Left lobe of liver (tissue), 2 donors: ENCODE measurements around the gene PCLO. TPM values are rescaled to one million over a fixed set of nuclear protein-coding genes. Genes with fewer than 3 reads are reported as not detected.
"Not testable (repeated sequence)": the region's sequence is repeated elsewhere in the genome, so short reads cannot be mapped to it uniquely, and the experiment has no call there.

Source experiments
- ATAC-seq: fragments of 200-7000 bp; cut with Tn5 transposase; one replicate; pipeline ENCODE4 v1.9.1; 2020; ENCODE audit warnings: mild to moderate bottlenecking, moderate library complexity
- DNase-seq: peaks from one replicate; pipeline ENCODE4 v3.0.0-alpha.2; 2020; ENCODE audit warnings: low spot score
- total RNA-seq: library from RNA; stranded (reverse); gene quantifications from one replicate; pipeline ENCODE4 v1.2.1, GENCODE V29; 2021
- donor health status: DM: no; HTN: no; CAD: no; lungs with moderate emphysema.
- donor health status: DM: no; HTN: yes; CAD: no.

Gene PCLO
- total RNA-seq, 1 donor from 2014 or later = 0.33 TPM

GRCh38 chr7:82745117-82745516, 417.6 kb downstream of the PCLO start:
- no peak for ATAC-seq

DNA sequence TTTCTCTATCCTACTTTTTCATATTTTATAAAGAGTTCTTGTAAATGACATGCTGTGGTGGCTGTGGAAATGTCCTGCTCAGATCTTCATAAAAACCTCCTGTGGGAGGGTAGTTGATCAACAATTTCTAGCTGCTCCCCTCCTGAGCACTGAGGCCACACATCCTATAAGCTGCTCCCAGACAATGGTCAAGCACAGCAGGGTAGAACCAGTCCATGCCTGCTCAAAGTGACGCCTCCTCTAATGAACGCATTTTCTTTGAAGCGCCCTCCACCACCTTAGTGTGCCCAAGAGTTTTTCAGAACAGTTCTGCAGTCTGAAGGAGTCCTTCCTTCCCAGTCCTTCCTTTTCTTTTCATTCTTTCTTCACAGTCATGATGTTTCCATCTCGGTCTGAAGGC, 420.5 kb downstream of the PCLO start:
- no peak for DNase-seq
- ATAC-seq = no peak

More at GRCh38 chr7:82745117-82745516, 417.6 kb downstream of the PCLO start:
- no peak for DNase-seq

DNA sequence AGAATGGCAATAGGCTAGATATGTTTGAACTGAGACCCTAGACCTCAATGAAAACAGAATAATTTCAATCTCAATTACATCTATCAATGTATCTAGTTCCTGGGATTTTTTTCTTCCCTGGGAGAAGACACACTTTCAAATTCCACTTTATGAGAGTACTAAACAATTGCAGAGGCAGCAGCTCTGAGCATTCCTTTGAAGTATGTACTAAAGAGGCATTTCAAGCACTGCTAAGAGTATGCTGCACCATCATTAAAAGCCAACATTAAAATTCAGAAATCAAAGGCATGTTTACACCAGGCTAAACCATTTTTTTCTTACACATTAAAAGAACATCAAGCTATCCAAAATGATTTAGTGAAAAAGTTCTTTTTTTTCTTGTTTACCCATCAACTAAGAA, 421.2 kb downstream of the PCLO start:
- DNase-seq = no peak
- no peak for ATAC-seq

GRCh38 chr7:82740246-82740848, 422.3 kb downstream of the PCLO start:
- DNase-seq (no peak), ATAC-seq (peak; percentile 81)

DNA sequence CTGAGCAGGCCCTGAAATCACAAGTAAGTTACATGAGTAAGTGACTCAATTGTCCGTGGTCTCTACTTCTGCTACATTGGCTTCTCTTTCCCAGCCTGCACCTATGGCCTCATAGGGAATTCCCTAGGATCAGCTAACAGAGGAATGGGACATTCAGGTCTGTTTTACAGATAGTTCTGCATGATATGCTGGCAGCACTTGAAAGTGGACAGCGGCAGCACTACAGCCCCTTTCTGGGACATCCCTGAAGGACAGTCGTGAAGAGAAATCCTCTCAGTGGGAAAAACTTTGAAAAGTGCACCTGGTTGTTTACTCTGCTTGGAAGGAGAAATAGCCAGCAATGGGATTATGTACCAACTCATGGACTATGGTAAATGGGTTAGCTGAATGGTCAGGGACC, 426.1 kb downstream of the PCLO start:
- DNase-seq = no peak
- no peak for ATAC-seq

DNA sequence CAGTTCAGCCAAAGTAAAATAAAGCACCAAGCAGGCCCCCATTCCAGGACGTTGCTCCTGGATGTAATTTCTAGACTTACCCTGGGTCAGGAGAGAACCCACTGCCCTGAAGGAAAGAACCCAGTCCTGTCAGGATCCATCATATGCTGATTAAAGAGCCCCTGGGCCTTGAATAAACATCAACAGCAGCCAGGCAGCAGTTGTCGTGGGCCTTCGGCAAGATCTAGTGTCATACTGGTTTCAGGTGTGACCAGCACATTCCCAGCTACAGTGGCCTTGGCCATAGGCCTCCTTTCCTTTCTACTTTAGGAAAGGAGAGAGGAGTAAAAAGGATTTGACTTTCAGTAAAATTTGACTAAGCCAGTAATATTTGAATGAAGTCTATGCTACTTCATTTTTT, 430.0 kb downstream of the PCLO start:
- DNase-seq (no peak), ATAC-seq (no peak)

DNA sequence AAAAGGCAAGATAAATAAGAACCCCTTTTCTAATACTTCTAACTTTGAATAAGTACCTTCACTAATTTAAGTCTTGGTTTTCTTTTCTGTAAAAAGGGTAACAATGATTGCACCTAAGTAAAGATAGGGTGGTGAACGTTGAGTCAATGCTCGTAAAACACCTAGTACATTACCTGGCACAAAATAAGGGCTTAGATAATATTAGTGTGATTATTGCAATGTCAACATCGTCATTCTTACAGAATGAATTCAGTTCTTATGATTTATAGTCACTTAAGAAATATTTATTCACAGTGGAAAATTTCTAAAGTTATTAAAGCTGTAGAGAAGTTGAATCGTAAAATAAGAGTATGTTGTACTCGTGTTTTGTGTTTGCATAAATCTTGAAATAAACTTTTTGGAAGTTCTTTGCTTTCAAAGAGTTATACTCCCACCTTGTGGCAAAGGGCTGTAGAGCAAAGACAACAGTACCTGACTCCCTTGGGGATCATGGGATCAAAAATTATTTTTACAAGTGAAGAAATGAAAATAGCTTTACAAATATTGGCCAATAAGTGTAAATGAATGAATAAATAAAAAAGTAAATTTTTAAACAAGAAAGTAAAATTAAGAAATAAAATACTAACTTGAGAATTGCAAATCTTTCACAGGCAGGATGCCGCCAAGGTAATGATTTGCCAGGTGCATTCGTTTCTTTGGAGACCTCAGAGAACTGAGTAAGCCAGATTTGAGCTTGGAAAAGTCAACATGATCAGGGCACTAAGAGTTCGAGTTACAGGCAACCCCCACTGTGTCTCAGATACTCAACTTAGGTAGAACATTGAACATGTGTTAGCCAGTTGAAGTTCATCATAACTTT, 433.3 kb downstream of the PCLO start:
- no peak for DNase-seq
- peak; percentile 69 for ATAC-seq

GRCh38 chr7:82726038-82726800, 436.5 kb downstream of the PCLO start:
- no peak for DNase-seq
- no peak for ATAC-seq

DNA sequence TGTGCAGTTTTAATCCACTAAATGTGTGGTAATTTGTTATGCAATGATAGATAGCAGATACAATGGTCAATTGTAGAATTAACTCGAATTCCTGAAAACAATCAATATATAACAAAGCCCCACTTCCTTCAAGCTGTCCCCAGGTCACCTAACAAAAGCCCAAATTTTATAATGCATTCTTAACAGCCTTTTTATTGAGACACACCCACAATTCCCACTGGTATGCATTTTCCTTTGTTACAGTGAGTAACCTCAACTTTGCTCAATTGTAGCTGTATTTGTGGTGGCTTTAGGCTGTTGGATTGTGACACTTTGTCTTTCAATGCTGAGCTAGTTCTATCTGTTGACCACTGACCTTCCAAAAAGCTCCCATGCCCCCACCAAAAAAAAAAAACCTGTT, 439.3 kb downstream of the PCLO start:
- DNase-seq (no peak), ATAC-seq (no peak)

DNA sequence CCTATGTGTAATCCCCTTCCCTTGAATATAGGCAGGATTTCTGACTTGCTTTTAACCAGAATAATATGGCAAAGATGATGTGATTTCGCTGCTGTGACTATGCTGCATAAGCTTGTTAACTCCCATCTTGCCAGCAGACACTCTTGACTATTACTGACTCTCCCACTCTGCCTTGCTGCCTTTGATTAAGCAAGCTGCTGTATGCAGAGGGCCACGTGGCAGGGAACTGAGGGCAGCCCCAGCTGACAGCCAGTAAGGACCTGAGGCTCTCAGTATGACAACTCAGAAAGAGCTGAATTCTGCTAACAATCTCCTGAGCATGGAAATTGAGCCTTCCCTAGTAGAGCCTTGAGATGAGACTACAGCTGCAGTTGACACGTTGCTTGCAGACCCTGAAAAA, 439.7 kb downstream of the PCLO start:
- no peak for DNase-seq
- ATAC-seq = no peak

GRCh38 chr7:82715344-82715743, 447.3 kb downstream of the PCLO start:
- ATAC-seq = no peak
- no peak for DNase-seq

DNA sequence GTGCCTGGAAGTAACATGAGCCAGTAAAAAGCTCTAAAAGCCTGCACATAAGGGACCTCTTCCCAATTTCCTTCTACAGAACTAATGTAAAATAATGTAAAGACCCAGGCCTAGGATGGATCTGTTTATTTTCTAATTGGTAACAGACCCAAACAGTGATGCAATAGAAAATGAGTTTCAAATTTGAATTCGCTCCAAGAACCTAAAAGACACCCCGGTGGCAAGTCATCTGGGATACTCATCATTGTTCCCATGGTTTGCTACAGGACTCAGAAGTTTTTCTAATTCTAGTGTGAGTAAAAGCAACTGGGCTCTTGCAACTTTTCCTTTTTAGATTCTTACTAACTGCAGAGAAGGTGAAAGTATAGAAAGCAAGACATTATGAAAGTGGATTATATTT, 447.8 kb downstream of the PCLO start:
- DNase-seq = no peak
- no peak for ATAC-seq

DNA sequence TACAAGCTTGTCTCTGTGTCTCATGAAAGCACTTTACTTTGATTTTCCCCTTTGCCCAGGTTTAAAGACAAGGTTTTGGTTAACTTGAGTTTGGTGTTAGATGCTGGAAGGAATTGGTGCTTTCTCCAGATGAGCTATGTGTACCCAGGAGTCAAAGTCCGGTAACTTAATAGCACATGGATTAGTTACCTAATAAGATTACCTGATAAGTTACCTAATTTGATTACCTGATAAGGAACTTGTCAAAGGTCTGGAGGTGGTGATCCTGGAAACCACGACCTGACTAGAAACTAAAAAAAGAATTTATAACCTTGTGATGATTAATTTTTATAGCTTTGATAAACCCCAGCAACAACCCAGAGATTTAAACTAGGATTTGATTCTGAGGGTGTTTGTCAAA, 449.2 kb downstream of the PCLO start:
- no peak for DNase-seq
- ATAC-seq = no peak

DNA sequence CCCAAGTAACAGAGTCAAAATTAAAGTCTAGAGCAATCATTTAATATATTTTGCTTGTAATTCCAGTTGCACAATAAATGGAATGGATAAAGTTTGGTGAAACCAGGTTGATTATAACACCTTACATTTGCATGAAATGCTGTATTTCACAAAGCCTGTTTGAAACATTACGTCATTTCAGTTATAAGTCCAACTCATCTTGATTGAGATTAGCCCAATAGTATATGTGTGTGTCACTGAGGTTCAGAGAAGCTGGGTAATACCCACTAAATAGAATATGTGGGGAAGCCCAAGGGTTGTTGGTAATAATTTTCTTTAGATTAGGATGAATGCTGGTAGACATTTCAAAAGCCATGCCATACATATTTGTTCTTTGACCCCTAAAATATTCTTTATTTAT, 456.3 kb downstream of the PCLO start:
- ATAC-seq, DNase-seq: not testable (repeated sequence)

GRCh38 chr7:82705517-82706260, 457.0 kb downstream of the PCLO start:
- DNase-seq (no peak), ATAC-seq (no peak)

DNA sequence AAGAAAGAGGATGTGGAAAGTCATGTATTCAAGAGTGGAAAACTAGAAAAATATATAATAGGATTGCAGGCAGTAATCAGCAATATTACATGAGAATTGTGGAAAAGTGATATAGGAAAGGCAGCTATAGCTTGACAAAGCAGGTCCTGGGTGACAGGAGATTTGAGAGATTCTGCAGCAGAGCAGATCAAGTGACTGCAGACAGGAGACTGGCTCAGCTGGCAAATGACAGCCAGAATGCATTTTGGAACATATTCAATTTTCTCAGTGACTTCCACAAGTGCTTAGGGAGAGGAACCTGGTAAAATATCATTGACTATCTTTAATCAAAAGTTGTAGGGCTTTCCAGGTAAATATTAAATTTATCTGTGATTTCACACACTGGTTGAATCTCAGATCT, 458.6 kb downstream of the PCLO start:
- ATAC-seq (no peak), DNase-seq (no peak)
